Lung microvascular endothelial cell (primary cell): Measurements from ENCODE around the gene SNX24. TPM values are rescaled to one million over a fixed set of nuclear protein-coding genes. Genes with fewer than 3 reads are reported as not detected.

Experiments used
- DNase-seq, 2 donors: peaks; one replicate each; pipeline versions ENCODE4 v3.0.0 to v3.0.0-alpha.2; 2010; ENCODE audit warnings: low read depth in 2 of 2
- total RNA-seq: library from RNA; depleted of rRNA; stranded (reverse); fragments of >200 nt; gene quantifications from 2 replicates; pipeline ENCODE4 v1.2.1, GENCODE V29; 2014

Gene SNX24
- total RNA-seq, 1 donor from 2014 or later: 3.4 TPM

DNA sequence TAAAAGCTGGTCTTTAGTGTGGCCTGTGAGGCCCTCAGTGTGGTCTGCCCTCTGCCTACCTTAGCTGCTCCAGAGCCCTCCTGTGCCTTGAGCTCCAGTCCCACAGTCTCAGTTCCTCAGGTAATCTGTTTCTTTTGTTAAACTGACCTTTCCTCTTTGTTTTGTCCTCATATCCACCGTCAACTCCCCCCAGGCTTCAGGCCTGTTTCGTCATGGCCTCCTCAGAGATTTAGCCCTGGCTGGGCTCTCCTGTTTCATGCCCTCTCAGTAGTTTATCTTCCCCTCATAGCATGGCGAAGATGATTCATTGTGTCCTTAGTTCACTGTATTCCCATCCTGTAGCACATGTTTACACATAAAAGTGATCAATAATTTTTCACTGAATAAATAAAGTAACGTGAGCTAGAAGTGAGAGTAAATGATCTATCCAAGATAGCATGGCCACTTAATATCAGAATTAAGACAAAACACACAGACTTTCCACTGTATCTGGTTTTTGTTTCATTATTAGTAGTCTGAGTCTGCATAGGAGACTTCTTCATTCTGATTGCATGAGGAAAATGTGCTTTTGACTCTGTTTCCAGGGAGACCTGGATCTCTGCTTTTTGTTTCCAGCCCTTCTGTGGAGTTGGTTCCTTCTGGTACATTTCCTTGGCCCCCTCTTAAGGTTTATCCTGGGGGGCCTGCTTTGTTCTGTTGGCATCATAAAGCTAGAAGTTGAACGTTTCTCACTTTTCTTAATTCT lies 70.5 kb downstream of the SNX24 start:
- no peak for DNase-seq

DNA sequence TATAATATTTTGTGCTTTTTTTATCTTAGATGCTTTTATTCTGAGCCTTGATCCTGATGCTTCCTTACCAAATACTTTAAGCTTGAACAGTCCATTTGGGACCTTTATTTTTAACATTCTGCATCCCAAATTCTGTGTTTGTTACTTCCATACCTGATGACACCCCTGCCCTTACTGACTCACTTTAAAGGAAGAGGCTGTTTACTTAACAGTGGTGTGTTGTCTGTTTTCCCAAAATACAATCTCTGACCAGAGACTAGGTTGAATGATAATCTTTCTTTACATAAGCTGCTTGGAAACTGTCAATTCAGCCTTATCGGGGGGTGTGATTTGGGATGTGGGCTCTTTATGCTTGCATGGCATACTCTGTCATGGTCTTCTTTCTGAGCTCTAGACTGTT lies 71.1 kb downstream of the SNX24 start:
- DNase-seq: no peak

DNA sequence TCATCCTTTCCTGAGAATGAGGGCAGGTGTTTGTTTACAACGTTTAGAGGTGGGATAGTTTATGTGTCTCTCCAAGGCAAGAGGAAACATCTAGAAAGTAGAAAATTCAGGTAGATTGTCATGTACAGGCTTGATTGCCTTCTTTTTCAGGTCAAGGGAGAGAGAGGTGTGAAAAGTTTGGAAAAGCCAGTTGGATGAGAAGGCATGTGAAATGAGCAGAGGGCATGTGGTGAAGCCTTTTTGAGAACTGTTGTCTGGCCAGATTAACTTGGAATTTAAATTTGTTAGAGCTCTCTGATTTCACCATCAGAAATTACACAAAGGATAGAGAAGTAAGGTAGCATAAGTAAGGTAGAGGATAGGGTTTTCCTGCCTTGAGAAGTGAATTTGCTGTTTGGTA lies 74.6 kb downstream of the SNX24 start:
- no peak for DNase-seq

DNA sequence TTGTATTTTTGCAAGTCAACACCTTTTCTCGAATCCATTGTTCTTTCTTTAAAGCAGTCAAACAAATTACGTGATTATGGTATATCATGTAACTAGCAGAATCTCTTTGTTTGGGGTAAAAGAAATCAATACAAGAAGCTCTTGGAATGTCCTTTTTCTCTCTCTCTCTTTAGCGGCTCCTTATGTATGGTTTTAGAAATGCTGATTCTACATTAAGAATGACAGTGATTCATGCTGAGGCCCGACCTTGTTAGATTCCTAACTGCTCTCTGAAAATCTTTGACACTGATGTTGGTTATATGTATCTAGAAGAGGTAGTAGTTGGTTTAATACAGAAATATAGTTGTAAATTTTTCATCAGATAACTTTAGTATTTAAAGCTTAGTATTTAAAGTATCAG lies 76.4 kb downstream of the SNX24 start:
- no peak for DNase-seq

DNA sequence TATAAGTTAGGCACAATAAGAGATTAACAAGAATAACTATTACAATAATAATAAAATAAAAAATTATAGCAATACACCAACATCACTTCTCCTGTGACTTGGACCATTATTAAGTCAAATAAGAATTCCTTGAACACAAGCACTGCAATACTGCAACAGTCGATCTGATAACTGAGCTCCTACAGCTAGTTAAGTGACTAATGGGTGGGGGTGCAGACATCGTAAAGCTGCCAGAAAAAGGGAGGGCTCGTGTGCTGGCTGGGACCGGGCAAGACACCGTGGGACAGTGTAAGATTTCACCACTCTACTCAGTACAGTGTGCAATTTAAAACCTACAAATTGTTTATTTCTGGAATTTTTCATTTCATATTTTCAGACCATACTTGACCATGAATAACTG lies 78.8 kb downstream of the SNX24 start:
- DNase-seq: no peak

DNA sequence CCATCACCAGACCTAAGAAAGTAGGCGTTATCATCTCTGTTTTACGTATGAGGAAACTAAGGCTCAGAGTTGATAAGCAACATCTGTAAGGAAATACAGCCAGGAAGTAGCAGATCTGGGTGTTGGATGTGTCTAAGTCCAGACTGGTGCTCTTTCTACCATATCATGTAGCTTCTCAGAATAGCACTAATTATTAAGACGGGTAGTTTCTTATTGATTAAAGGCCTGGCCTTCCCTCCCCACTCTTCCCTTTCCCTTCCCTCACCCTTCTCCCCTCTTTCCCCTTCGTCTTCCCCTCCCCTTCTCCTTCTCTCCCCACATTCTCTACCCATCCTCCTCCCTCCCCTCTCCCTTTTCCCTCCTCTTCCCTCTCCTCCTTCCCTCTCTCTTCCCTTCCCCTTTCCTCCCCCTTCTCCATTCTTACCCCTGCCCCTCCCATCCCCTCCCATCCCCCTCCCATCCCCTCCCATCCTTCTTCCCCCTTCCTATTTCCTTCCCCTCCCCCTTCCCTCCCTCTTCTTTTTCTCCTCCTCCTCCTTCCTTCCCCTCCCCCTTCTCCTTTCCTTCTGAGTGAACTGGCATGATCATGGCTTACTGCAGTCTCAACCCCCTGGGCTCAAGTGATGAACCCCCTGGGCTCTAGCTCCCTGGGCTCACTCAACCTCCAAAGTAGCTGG lies 79.4 kb downstream of the SNX24 start:
- DNase-seq: no peak

DNA sequence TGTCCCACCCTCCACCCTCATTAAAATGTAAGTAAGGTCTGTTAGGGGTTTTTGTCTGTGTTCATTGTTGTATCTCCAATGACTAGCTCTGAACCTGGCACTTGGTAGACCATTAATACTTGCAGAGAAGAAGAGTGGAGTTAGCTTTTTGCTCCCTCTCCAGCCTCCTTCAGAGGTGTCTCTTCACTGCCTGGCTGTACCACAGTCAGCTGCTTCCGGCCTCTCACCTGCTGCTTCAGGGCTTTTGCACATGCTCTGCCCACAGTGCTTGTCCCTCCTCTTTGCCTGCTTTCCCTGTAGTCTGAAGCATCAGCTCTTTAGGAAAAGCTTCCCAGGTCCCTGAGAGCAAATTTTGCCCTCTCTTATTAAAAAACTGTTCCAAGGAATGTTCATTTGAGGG lies 83.6 kb downstream of the SNX24 start:
- DNase-seq: no peak

DNA sequence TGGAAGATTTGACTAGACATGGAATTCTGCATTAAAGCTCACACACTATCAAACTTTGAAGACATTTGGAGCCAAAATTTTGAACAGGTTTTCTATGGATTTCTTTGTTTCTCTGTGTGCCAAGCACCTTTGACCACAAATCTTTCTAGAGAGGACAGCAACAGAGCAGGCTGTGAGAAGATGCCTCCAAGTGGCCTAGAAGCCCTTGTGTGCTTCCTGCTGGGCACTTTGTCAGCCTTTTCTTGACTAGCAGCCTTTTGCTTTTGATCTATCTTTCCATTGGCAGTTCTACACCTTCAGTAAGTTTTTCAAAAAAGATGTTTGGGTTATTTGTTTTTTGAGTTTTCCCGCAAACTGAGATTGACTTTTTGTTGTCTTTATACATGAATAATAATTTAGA lies 84.6 kb downstream of the SNX24 start:
- DNase-seq: no peak

DNA sequence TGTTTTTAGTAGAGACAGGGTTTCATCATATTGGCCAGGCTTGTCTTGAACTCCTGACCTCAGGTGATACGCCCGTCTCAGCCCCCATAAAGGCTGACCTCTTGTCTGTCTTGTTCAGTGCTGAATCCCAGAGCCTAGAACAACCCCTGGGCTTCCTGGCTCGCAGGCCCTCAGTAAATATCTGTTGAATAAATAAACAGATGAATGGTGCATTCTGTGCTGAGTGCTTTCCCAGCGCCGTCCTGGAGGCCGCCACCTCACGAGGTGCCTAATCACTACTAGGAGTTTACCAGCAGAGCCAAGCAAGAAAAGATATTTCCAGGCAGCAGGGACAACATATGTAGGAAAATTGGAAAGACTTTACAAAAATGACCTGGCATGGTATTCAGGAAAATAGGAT lies 88.5 kb downstream of the SNX24 start:
- no peak for DNase-seq

DNA sequence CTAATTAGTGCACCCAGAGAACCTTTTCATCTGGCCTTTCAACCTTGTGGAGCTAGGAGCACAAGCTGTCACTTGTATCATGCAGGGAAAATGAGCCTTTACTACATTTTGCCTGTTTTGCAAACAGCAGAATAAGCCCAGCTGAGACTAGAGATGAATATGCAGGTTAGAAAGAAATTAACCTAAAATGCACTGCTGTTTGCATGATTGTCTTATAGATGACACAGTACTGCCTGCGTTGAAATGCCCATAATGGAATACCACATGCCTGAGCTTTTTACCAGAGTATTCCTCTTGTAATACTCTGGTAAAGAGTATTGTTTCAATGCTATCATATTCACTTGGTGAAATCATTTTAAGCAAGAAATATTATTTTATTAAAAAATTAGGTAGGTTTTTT lies 90.7 kb downstream of the SNX24 start:
- no peak for DNase-seq

DNA sequence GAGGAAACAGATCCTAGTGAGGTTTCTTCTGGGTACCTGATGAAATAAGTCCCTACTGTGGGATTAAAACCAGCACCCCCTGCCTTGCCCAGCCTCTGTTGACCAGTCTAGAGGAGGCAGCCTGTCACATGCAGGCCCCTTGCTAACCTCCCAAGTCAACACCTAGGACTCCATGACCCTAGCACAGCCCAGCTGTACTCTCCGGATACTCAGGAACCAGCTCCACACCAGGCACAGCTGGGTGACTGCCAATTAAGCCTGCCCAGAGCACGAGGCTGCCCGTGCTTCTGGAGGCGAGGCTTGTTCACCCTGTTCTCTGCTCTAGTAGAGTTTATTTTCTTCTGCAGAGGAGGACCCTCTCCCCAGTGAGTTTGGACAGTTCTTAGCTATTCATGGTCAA lies 92.5 kb downstream of the SNX24 start:
- peak; percentile 41 to 43 for DNase-seq

DNA sequence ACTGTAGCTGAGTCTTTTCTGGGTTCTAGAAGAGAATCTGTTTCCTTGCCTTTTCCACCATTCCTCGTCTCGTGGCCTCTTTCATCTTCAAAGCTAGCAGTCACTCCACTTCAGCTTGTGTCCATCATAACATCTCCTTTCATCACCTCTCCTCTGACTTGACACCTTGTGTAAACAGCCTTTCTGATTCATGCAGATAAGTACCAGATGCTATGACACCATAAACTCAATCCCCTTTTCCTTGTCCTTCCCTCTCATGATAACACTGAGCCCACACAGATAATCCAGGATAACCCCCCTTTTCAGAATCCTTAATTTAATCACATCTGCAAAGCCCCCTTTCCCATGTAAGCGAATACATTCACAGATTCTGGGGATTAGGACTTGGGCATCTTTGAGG lies 95.5 kb downstream of the SNX24 start:
- no peak for DNase-seq

DNA sequence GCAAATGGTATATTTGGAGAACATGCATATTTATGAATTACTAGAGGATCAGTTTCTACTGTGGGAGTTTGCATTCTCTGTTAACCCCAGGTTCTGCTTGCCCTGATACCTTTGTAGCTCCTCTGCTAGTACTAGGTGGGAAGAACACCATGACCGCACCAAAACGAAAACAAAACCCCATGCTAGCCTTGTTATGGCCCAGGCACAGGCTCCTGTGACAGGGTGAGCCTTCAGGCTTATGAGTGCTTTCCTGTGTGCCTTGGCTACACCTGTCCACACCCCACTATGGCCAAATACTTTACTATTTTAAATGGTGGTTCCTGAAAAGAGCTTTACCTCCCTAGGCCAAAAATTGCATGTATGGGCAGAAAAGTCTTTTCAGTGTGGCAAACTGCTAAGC lies 96.3 kb downstream of the SNX24 start:
- no peak for DNase-seq

DNA sequence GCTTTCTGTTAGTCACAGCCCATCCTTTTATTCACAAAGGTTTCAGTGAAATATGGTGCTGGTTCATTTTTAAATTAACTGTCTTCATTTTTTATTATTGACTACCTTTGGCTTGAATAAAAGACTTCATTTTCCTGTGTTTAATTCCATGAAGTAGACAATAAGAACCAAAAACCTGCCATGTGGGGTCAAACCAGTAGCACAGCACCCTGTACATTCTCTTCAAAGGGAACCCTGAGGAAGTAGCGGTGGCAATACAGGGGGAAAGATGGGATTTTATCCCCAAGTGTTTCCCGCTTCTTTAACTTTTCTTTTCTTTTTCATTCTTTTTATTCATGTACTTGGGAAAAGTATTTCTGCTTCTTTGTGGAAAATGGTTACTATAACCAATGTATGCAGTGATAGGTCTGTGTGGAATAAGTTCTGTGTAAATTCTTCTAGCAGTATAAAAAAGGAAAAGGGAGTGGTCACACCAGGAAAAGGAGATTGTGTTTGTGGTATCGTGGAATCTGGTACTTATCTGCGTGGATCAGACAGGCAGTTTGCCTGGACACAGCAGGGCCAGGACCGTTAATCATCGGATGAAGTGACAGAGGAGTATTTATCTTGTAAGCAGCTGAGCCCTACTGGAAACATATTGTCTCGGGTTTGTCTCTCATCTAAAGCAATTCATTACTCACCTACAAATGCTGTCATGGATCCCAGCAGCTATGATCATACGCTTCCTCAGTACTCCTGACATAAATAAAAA lies 96.9 kb downstream of the SNX24 start:
- peak; percentile 17 to 74 for DNase-seq

DNA sequence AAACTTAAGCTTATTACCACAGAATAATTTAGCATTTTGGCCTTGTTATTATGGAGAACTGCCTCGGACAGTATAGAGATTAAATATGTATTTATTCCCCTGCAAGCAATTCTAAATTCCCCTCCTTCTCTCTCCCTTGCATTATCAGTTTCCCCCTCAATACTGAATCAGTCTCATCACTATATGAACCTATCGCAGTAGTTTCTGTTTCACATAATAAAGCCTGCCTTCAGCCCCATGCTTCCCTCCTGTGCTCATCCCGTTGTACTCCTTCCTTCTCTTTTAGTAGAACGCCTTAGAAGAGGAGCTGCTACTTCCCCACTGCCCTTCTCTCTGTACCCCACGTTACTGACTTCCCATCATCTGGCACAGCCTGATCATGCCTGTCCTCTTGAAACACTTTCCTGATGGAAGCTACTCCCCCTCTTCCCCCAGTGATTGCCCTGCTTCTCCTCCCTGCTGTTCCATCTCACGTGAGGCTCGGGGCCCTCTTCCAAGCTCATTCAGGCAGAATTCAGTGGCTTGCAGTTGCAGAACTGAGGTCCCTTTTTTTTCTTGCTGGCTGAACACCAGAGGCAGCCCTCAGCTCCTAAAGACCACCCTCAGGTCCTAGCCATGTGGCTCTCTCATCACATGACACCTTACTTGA lies 97.8 kb downstream of the SNX24 start:
- DNase-seq: no peak

DNA sequence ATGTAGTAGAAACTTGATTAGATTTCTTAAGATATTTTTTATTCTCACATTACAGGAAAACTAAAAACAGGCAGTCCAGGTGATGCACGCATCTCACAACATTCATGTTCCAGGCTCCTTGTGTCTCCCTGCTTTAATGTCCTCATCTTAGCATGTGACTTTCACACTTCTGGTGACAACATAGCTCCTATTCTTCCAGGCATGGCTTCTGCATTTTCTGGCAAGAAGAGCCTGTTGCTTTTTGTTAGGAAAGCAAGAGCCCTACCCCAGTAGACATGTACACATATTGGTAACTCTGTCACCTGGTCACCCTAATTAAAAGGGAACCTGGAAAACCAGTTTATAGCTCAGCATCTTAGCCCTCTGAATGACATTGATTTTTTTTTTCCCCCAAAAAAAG lies 98.6 kb downstream of the SNX24 start:
- DNase-seq: no peak

DNA sequence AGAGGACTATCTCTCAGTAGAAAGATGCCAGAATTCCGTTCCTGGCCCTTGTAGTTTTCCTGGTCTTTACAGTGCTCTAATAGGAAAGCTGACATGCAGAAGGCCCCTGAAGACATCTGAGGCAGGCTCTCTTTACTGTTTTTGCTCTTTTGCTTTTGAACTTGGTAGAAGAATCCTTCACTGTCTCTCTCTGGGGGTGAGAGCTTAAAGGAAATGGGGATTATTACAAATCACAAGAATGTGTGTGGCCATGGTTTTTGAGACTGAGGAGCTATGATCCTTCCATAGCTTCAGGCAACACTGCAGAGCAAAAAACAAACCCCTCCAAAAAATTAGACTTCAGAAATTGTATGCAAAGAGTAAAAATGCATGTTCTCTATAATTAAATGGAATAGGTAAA lies 102.0 kb downstream of the SNX24 start:
- no peak for DNase-seq

DNA sequence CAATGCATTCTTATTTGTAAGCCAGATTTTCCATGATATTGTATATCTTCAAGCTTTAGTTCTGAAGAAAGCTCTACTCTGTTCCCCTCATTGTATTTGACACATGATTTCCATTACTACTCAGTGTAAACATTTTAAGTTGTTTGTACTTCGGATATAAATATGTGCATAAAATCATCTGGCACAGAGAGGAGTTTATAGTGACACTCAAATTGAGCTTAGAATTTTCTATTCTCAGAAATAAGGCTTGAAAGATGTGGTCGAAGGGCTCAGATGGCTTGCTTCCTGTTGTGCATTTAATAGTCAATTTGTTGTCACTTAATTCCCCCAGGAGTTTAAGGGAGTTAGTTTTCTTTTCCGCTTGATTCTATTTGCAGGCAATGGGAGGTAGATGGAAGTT lies 102.4 kb downstream of the SNX24 start:
- no peak for DNase-seq

DNA sequence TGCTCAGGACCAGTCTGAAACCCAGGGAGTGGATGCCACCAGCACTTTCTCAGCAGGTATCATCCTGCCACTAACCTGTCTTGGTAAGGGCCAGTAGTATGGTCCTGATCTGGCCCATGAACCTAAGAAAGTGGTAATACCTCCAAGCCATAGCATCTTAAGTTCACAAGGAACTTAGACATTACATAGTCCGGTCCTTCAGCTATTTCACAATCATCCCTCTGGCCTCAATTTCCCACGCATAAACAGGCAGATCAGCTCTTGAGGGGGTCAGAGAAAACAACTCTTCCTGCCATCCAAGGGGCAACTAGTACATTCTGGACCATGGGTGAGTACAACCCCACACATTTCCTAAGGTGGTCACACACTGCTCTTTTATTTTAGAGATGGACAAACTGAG lies 102.9 kb downstream of the SNX24 start:
- no peak for DNase-seq

DNA sequence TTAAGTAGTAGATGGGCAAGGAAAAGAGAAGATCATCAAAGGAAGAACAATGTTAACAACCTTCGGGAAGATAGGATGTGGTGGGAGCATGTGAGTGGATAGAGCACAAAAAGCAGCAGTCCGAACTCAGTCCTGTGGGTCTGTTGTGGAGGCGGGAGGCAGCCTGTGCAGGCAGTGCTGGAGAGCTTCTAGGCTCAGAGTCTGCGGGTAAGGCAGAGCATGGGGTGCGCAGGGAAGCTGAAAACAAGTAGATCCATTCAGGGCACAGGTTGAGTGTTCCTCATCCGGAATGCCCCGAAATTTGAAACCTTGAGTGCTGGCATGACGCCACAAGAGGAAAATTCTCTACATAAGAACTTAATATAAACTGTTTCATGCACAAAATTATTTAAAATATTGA lies 106.2 kb downstream of the SNX24 start:
- DNase-seq: no peak

DNA sequence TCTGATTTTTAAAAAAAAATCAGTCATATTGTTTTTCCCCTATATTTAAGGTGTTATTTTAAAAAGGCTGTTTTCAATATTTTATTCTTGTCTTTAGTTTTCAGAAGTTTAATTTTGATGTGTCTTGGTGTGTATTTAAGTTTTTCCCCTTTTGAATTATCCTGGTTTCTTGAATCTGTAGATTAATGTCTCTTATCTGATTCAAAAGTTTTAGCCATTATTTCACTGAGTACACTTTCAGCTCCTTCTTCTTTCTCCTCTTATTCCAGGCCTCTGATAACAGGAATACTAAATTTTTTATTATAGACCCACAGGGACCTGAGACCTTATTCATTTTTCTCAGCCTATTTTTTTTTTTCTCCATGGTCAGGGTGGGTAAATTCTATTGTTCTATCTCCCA lies 109.3 kb downstream of the SNX24 start:
- DNase-seq: no peak

DNA sequence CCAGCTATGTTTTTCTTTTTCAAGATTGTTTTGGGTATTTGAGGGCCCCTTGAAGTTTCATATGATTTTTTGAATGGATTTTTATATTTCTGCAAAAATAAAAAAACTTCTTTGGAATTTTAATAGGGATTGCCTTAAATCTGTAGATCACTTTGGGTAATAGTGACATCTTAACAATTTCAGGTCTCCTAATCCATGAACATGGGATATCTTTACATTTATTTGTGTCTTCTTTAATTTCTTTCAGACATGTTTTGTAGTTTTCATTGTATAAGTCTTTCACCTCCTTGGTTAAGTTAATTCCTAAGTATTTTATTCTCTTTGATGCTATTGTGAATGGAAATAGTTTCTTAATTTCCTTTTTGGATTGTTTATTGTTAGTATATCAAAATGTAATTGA lies 112.0 kb downstream of the SNX24 start:
- DNase-seq: no peak
